Right atrium auricular region (tissue), 2 donors: ENCODE data around the gene PLCG1. TPM values are rescaled to one million over a fixed set of nuclear protein-coding genes. Genes with fewer than 3 reads are reported as not detected.

Experiments
- DNase-seq: peaks from one replicate; pipeline ENCODE4 v3.0.0-alpha.2; 2019; ENCODE audit warnings: low spot score
- H3K27ac ChIP-seq, 2 donors: fragments of 200-600 bp; sonication (generic); 1 replicate in 1 of 2; 2 replicates in 1 of 2; pipeline ENCODE4 v1.5.1; 2016 to 2019
- H3K27me3 ChIP-seq, 2 donors: fragments of 200-600 bp; sonication (generic); one replicate each; pipeline versions ENCODE4 v1.5.1 to v1.6.0; 2017 to 2019
- H3K36me3 ChIP-seq: fragments of 200-600 bp; sonication (generic); one replicate; pipeline ENCODE4 v1.5.1; 2016
- H3K4me1 ChIP-seq, 2 donors: fragments of 200-600 bp; sonication (generic); one replicate each; pipeline versions ENCODE4 v1.5.1 to v1.6.0; 2017 to 2019
- H3K4me3 ChIP-seq, 2 donors: fragments of 200-600 bp; sonication (generic); 1 replicate in 1 of 2; 2 replicates in 1 of 2; pipeline ENCODE4 v1.5.1; 2017 to 2019; ENCODE audit warnings: mild to moderate bottlenecking in 1 of 2, moderate library complexity in 1 of 2
- H3K9me3 ChIP-seq, 2 donors: fragments of 200-600 bp; sonication (generic); one replicate each; pipeline ENCODE4 v1.5.1; 2019
- total RNA-seq, 2 donors: library from RNA; depleted of rRNA; stranded (reverse); fragments of >200 nt; gene quantifications; one replicate each; pipeline ENCODE4 v1.1.0, GENCODE V29; 2016
- TF ChIP-seq, protein P1 (sequence below), 2 donors: fragments of 200-600 bp; sonication (generic); IDR thresholded peaks; one replicate each; pipeline ENCODE4 v1.5.1; 2019; ENCODE audit warnings: antibody characterized with exemption in 2 of 2

The PLCG1 gene
- total RNA-seq, 2 donors from 2014 or later = 24.1 to 59.5 TPM

DNA sequence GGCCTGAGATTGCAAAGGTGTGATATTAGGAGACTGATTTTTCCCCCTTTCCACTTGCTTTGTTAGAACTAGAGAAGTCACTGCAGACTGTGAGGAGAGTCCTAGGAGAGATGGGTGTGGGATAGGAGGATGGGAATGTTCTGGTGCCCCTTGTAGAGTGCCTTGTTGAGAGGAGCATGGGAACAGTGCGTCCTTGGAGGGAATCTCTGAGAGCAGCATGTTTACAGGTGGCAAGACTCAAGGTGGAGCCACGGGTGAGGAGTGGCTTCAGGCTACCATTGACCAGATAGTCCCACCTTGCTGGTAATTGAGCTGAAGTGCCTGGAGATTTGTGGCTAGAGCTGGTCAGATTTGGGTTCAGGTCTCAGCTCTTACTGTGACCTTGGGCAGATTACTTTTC, 6.0 kb downstream of the PLCG1 start:
- Histone ChIP-seq H3K36me3 (no peaks in the 10 kb centered on the region), H3K27me3 (no peaks in the 10 kb centered on the region), H3K4me1 (peaks cover 0 to 99% of the 10 kb centered on the region in 2 donors), H3K4me3 (no peak overlapping the region), H3K27ac (peak overlapping the region; percentile 75 to 94), H3K9me3 (no peaks in the 10 kb centered on the region)
- no peak for DNase-seq
- TF ChIP-seq, protein P1, sequence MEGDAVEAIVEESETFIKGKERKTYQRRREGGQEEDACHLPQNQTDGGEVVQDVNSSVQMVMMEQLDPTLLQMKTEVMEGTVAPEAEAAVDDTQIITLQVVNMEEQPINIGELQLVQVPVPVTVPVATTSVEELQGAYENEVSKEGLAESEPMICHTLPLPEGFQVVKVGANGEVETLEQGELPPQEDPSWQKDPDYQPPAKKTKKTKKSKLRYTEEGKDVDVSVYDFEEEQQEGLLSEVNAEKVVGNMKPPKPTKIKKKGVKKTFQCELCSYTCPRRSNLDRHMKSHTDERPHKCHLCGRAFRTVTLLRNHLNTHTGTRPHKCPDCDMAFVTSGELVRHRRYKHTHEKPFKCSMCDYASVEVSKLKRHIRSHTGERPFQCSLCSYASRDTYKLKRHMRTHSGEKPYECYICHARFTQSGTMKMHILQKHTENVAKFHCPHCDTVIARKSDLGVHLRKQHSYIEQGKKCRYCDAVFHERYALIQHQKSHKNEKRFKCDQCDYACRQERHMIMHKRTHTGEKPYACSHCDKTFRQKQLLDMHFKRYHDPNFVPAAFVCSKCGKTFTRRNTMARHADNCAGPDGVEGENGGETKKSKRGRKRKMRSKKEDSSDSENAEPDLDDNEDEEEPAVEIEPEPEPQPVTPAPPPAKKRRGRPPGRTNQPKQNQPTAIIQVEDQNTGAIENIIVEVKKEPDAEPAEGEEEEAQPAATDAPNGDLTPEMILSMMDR (IDR thresholded peaks at IDR 0.05) = no peak

DNA sequence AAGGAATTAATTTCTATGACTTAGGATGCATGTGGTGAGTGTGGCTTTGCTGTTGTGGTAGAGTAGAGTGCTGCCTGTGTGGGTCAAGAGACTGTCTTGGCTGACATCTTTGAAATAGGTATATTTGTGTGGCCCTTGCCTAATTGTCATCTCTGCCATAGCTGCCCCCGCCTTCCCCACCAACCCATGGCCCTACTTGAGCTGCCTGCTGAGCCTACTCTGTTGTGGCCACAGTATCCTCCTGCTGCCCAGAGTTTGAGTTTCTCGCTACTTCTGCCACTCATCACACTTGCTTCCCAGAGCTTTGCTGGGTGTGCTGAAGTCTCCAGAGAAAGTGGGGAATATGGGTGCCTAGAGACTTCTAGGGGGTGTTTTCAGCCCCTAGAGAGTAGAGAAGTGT, 8.0 kb downstream of the PLCG1 start:
- TF ChIP-seq, protein P1 (IDR thresholded peaks at IDR 0.05) = no peak
- no peaks in the 10 kb centered on the region for H3K9me3 ChIP-seq
- H3K27me3 ChIP-seq = no peaks in the 10 kb centered on the region
- peaks cover 0 to 99% of the 10 kb centered on the region in 2 donors for H3K4me1 ChIP-seq
- no peak overlapping the region for H3K4me3 ChIP-seq
- H3K27ac ChIP-seq = peak overlapping the region; percentile 74 to 83
- no peaks in the 10 kb centered on the region for H3K36me3 ChIP-seq
- DNase-seq = no peak

DNA sequence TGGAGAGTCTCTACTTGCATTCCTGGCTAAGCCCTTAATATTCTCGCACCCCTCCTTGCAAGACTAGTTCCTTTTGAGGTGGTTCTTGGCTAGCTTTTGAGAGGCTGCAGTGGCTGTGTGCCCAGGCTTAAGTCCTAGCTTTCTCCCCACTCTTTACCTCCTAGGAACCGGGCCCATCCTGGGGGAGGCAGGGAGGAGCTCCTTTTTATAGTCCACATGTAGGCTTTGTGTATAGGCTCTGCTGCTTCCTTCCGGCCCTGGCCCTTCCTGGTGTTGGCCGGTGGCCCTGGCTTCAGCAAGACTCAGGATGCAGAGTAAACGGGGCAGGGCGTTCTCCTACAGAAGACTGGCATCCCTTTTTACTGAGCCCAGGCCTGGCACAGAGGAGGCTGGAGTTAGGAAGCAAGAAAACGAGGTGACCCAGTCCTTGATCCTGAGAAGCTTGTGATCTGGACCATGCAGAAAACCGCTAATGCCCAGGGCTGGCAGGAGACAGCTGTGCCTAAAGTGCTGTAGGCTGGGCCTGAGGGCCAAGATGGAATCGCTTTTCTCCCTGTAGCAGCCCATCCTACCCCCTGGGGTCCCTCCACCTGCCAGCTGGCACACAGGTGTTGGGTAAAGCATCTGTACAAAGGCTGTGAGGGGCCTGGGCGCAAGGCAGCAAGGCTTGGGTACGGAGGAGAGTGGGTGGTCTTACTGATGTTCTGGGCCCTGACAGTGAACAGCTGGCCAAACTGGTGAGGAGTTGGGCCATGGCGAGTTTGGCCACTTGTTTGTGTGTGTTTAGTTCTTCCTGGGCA, 8.7 kb downstream of the PLCG1 start:
- Histone ChIP-seq H3K9me3 (no peaks in the 10 kb centered on the region), H3K27ac (peak overlapping the region; percentile 74 to 83), H3K36me3 (no peaks in the 10 kb centered on the region), H3K4me1 (peaks cover 0 to 99% of the 10 kb centered on the region in 2 donors), H3K4me3 (no peak overlapping the region), H3K27me3 (no peaks in the 10 kb centered on the region)
- no peak for DNase-seq
- TF ChIP-seq, protein P1 (IDR thresholded peaks at IDR 0.05) = no peak

DNA sequence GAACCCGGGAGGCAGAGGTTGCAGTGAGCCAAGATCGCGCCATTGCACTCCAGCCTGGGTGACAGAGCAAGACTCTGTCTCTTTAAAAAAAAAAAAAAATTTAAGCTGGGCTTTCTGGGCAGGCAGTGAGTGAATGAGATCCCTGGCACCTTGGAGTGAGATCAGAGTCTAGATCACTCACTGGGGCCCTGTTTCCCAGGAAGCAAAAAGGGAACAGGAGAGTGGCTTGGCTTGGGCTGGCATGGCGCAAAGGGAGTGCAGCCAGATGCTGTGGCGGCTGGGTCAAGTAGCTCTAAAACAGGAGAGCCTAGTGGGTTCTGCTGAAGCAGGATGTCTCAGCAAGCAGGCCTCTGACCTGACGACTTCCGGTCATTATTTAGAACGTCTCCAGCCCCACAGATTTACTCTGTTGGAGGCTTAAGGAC, 10.4 kb downstream of the PLCG1 start:
- no peak overlapping the region for H3K4me3 ChIP-seq
- H3K27ac ChIP-seq = peak overlapping the region; percentile 74 to 83
- H3K9me3 ChIP-seq = no peaks in the 10 kb centered on the region
- H3K27me3 ChIP-seq = no peaks in the 10 kb centered on the region
- no peaks in the 10 kb centered on the region for H3K36me3 ChIP-seq
- no peak for DNase-seq
- peaks cover 0 to 99% of the 10 kb centered on the region in 2 donors for H3K4me1 ChIP-seq
- TF ChIP-seq, protein P1 (IDR thresholded peaks at IDR 0.05) = no peak

DNA sequence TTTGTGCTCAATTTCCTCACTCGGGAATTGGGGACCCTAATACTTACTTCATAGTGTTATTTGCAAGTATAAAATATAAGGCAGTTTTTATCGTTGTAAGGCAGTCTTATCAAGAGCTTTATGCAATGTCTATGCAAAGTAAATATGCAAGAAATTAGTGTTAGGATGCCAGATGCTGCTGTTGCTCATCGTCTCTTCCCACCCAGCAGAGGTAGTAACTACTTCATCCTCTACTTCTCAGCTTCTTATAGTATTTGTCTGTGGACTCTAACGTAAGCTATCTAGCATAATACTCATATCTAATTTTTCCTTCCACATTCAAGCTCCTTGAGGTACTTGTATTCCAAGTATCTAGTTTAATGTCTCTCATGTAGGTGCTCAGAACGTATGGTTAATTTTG, 11.6 kb downstream of the PLCG1 start:
- DNase-seq = no peak
- Histone ChIP-seq H3K27ac (peak overlapping the region in 1 of 2 donors; percentile 83), H3K4me3 (no peak overlapping the region), H3K27me3 (no peaks in the 10 kb centered on the region), H3K4me1 (peaks cover 0 to 99% of the 10 kb centered on the region in 2 donors), H3K9me3 (no peaks in the 10 kb centered on the region), H3K36me3 (no peaks in the 10 kb centered on the region)
- TF ChIP-seq, protein P1 (IDR thresholded peaks at IDR 0.05) = no peak
